Memory B cell (primary cell): ENCODE results near the gene FOXB2.
"Not testable (repeated sequence)": the region's sequence is repeated elsewhere in the genome, so short reads cannot be mapped to it uniquely, and the experiment has no call there.

ENCODE experiments used
- ATAC-seq: fragments of 150-1000 bp; cut with Tn5 transposase; 2 replicates; pipeline ENCODE4 v1.10.0; 2021; ENCODE audit warnings: low read depth, mild to moderate bottlenecking, moderate library complexity
- DNase-seq, 2 donors: peaks; one replicate each; pipeline ENCODE4 v3.0.0; 2022; ENCODE audit warnings: low spot score in 2 of 2
- H3K27ac Mint-ChIP-seq: one replicate; pipeline ENCODE4 v1.8.0; 2022; ENCODE audit warnings: mild to moderate bottlenecking, moderate library complexity, mixed read lengths
- H3K27me3 Mint-ChIP-seq: one replicate; pipeline ENCODE4 v1.8.0; 2022; ENCODE audit warnings: mixed read lengths
- H3K36me3 Mint-ChIP-seq: one replicate; pipeline ENCODE4 v1.8.0; 2022; ENCODE audit warnings: mild to moderate bottlenecking, mixed read lengths
- H3K4me1 Mint-ChIP-seq: one replicate; pipeline ENCODE4 v1.8.0; 2022; ENCODE audit warnings: mixed read lengths
- H3K4me3 Mint-ChIP-seq: one replicate; pipeline ENCODE4 v1.8.0; 2022; ENCODE audit warnings: mild to moderate bottlenecking, moderate library complexity, mixed read lengths
- H3K9me3 Mint-ChIP-seq: one replicate; pipeline ENCODE4 v1.8.0; 2022; ENCODE audit warnings: mixed read lengths

The FOXB2 gene

DNA sequence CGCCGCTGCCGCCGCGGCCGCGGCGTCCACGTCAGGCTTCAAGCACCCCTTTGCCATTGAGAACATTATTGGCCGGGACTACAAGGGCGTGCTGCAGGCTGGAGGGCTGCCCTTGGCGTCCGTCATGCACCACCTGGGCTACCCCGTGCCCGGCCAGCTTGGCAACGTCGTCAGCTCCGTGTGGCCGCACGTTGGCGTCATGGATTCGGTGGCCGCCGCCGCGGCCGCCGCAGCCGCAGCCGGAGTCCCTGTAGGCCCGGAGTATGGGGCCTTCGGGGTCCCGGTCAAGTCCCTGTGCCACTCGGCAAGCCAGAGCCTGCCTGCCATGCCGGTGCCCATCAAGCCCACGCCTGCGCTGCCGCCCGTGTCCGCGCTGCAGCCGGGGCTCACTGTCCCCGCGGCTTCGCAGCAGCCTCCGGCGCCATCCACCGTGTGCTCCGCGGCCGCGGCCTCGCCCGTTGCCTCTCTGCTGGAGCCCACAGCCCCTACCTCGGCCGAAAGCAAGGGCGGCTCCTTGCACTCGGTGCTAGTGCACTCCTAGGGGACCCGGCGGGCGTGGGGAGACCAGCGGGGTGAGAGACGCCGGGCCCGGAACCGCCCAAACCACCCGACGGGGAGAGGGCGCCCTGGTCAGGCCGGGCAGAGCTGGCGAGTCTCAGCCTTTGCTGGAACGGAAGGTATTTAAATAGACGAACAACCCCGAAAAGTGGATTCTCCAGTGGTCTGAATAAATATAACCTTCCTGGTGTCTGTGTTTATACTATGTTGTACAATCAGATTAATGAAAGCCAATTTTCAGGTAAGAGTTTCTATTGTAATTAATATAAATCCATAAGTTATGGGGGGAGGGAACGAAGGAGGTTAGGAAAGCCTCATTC is 1.2 kb downstream of the FOXB2 start:
- DNase-seq = no peak
- H3K27ac Mint-ChIP-seq = no peak overlapping the region
- no peak for ATAC-seq
- no peaks in the 10 kb centered on the region for H3K9me3 Mint-ChIP-seq
- H3K4me1 Mint-ChIP-seq = peaks cover 4% of the 10 kb centered on the region
- H3K4me3 Mint-ChIP-seq = no peak overlapping the region
- H3K36me3 Mint-ChIP-seq = no peaks in the 10 kb centered on the region
- H3K27me3 Mint-ChIP-seq = peaks cover 35% of the 10 kb centered on the region

DNA sequence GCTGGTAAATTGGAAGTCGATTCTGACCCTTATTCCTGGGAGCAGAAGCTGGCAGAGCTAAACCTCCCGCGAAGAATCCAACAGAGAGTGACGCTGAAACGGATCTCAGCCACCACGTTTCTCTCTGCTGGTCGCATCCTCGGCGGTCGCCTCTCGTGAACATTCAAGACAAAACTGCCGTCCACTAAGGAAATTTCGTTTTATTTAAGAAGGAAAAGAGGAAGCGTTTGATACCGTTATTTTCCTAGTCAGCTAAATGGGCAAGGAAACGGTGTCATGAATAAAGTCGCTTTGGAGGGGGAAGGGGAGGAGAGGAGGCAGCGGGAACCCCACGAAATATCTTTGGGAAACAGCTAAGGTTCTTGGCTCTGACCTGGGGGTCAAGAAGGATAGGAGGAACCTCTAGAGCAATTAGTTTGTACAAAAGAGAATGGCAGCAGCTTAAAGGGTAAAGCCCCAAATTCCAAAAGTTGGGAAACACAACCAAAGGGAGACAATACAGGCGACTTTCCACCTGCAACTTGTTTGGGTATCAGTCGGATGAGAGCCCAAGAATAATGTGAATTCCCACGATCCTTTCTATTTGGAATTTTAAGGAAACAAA is 1.9 kb downstream of the FOXB2 start:
- DNase-seq = no peak
- Mint-ChIP-seq H3K4me3 (no peak overlapping the region), H3K27ac (no peak overlapping the region)

GRCh38 chr9:77021922-77022782 is 2.7 kb downstream of the FOXB2 start:
- H3K4me3 Mint-ChIP-seq = peak overlapping the region; percentile 44
- H3K27me3 Mint-ChIP-seq = peaks cover 35% of the 10 kb centered on the region
- peaks cover 4% of the 10 kb centered on the region for H3K4me1 Mint-ChIP-seq
- no peaks in the 10 kb centered on the region for H3K36me3 Mint-ChIP-seq
- ATAC-seq (no peak), DNase-seq (no peak)
- no peak overlapping the region for H3K27ac Mint-ChIP-seq
- H3K9me3 Mint-ChIP-seq = no peaks in the 10 kb centered on the region

More for the DNA sequence above, 1.9 kb downstream of the FOXB2 start:
- peaks cover 4% of the 10 kb centered on the region for H3K4me1 Mint-ChIP-seq
- no peak for ATAC-seq
- peaks cover 35% of the 10 kb centered on the region for H3K27me3 Mint-ChIP-seq
- H3K36me3 Mint-ChIP-seq = no peaks in the 10 kb centered on the region
- no peaks in the 10 kb centered on the region for H3K9me3 Mint-ChIP-seq

DNA sequence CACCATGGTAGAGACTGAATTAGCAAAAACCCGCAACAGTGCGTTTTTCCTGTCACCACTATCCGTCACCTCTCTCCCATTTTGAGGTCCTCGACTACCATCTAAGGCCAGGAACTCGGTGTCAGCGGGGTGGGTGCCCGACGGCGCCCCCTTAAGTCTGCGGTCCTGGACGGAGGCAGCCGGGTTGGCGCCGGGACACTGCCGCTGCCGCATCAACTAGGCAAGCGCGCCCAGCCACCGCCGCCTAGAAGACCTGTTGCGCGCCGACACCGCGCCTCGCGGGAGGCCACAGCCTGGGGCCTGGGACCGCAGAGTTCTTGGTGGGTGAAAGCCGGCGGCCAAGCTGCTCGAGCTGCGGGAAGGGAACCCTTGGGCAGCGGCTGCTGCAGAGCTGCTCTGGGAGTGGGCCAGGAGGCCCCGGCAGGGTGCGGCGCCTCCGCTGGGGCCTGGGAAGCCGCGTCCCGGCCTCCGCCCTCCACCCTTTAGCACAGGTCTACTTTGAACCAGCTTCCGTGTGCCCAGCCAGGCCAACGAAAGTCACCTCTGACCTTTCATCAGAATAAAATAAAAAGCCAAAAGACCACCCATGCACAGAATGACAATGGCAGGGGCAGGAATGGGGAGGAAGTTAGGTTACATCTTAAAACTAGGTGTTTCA is 3.5 kb downstream of the FOXB2 start:
- H3K27me3 Mint-ChIP-seq = peaks cover 30% of the 10 kb centered on the region
- H3K4me1 Mint-ChIP-seq = peaks cover 3% of the 10 kb centered on the region
- H3K9me3 Mint-ChIP-seq = no peaks in the 10 kb centered on the region
- no peak overlapping the region for H3K4me3 Mint-ChIP-seq
- no peak overlapping the region for H3K27ac Mint-ChIP-seq
- no peaks in the 10 kb centered on the region for H3K36me3 Mint-ChIP-seq
- DNase-seq = no peak
- ATAC-seq = no peak

DNA sequence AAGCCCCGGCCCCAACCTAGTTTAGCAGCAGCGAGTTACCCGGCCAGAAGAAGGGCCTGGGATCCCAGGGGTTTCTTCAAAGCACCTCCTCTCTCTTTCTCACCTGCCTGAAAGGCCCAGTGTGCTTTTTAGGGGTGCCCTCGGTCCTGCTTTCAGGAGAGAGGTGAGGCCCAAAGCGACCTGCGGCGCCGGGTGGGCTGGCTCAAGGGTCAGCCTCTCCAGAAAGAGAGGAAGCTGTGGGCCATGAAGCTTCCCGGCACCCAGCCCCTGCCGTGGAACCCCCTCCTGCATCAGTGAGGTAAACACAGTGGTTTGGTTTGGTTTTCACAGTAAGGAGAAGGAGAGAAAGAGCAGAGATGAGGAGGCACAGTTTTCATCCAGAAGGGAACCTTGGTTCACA is 4.3 kb downstream of the FOXB2 start:
- ATAC-seq = no peak
- DNase-seq = no peak
- Mint-ChIP-seq H3K9me3 (no peaks in the 10 kb centered on the region), H3K27ac (no peak overlapping the region), H3K36me3 (no peaks in the 10 kb centered on the region), H3K4me3 (no peak overlapping the region), H3K4me1 (no peaks in the 10 kb centered on the region), H3K27me3 (peaks cover 27% of the 10 kb centered on the region)

DNA sequence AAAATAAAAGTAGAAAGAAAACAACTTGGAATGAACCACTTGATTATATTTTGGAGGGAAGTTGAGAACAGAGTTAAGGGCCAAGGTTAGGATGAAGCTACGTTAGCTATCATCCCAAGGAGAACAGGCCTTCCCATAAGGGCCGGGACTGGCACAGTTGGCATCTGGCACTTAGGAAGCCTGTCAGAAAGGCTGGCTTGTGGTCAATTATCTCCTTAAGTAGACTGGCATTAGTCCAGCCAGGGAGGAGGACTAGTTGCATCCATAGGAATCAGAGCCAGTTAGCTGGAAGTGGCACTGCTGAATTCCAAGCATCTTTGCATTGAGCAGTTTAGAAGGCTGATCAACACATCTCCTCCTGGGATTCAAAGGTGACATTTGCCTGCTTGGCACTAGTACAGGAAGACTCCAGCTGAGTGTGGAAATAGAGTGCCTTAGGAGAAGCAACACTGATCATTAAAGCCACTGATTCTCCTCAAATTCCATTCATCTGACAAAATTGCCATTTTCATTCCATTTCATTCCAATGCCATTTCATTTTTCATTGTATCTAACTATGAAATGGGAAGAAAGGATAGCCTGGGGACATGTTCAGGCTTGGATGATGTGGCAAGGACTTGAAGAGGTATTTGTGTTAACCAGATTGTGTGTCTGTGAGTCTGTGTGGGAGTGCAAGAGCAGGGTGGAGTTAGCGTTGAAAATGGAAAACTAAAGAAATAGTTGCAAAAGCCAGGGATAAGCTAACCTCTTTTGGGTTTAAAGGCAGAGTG is 5.5 kb downstream of the FOXB2 start:
- H3K27me3 Mint-ChIP-seq = peaks cover 21% of the 10 kb centered on the region
- no peak overlapping the region for H3K27ac Mint-ChIP-seq
- DNase-seq (no peak), ATAC-seq (no peak)
- no peaks in the 10 kb centered on the region for H3K9me3 Mint-ChIP-seq
- no peaks in the 10 kb centered on the region for H3K4me1 Mint-ChIP-seq
- no peak overlapping the region for H3K4me3 Mint-ChIP-seq
- H3K36me3 Mint-ChIP-seq = no peaks in the 10 kb centered on the region

DNA sequence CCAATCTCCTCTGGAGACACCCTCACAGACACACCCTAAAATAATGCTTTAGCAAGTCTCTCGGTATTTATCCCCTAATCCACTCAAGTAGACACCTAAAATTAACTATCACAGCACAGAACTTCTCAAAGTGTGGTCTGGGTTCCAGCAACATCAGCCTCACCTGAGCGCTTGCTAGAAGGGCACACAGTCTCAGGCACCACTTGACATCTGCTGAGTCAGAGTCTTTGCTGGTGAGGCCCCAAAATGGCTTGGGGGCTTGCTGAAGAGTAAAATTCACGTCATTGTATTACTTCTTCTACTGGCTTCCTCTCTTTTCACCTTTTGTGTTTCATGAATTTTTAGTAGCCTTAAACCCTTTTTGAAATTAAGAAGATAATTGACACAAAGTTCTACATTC is 9.0 kb downstream of the FOXB2 start:
- H3K27ac Mint-ChIP-seq = no peak overlapping the region

DNA sequence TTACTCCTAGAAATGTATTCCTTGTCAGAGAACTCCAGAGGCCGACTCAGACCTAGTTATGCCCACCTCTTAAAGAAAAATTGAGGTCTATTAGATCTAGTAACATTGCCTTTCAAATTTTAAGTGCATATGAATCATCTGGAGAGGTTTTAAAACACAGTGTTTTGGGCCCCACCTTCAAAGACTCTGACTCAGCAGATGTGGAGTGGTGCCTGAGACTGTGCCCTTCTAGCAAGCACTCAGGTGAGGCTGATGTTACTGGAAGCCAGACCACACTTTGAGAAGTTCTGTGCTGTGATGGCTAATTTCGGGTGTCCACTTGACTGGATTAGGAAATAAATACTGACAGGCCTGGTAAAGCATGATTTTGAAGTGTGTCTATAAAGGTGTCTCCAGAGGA is 10.6 kb downstream of the FOXB2 start:
- H3K4me3 Mint-ChIP-seq = no peak overlapping the region
- peaks cover 2% of the 10 kb centered on the region for H3K9me3 Mint-ChIP-seq
- H3K27me3 Mint-ChIP-seq = peaks cover 5% of the 10 kb centered on the region
- H3K36me3 Mint-ChIP-seq = no peaks in the 10 kb centered on the region
- no peaks in the 10 kb centered on the region for H3K4me1 Mint-ChIP-seq
- no peak overlapping the region for H3K27ac Mint-ChIP-seq
- DNase-seq (no peak), ATAC-seq (no peak)

More for the DNA sequence above, 9.0 kb downstream of the FOXB2 start:
- Mint-ChIP-seq H3K27me3 (peaks cover 11% of the 10 kb centered on the region), H3K4me1 (no peaks in the 10 kb centered on the region), H3K36me3 (no peaks in the 10 kb centered on the region), H3K9me3 (peaks cover 2% of the 10 kb centered on the region), H3K4me3 (no peak overlapping the region)
- DNase-seq (no peak), ATAC-seq (no peak)

GRCh38 chr9:77038281-77039036 is 19.0 kb downstream of the FOXB2 start:
- ATAC-seq (no peak), DNase-seq (no peak)
- H3K4me1 Mint-ChIP-seq = no peaks in the 10 kb centered on the region
- no peak overlapping the region for H3K27ac Mint-ChIP-seq
- H3K9me3 Mint-ChIP-seq = no peaks in the 10 kb centered on the region
- H3K4me3 Mint-ChIP-seq = no peak overlapping the region
- H3K27me3 Mint-ChIP-seq = peaks cover 3% of the 10 kb centered on the region
- H3K36me3 Mint-ChIP-seq = no peaks in the 10 kb centered on the region

DNA sequence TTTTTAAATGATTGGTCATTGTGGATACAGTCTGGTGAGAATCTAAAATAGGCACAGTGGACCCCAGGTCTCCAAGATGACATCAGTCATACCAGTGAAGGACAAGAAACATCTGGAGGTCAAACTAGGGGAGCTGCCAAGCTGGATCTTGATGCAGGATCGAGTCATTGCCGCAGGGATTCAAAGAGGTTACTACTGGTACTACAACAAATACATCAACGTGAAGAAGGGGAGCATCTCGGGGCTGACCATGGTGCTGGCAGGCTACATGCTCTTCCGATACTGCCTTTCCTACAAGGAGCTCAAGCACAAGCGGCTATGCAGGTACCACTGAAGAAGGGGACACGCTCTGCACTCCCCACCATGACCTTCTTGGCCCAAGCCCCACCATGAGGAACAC is 20.9 kb downstream of the FOXB2 start:
- no peaks in the 10 kb centered on the region for H3K36me3 Mint-ChIP-seq
- H3K9me3 Mint-ChIP-seq = no peaks in the 10 kb centered on the region
- DNase-seq (no peak), ATAC-seq (no peak)
- peaks cover 3% of the 10 kb centered on the region for H3K27me3 Mint-ChIP-seq
- no peak overlapping the region for H3K4me3 Mint-ChIP-seq
- H3K27ac Mint-ChIP-seq = no peak overlapping the region
- no peaks in the 10 kb centered on the region for H3K4me1 Mint-ChIP-seq

DNA sequence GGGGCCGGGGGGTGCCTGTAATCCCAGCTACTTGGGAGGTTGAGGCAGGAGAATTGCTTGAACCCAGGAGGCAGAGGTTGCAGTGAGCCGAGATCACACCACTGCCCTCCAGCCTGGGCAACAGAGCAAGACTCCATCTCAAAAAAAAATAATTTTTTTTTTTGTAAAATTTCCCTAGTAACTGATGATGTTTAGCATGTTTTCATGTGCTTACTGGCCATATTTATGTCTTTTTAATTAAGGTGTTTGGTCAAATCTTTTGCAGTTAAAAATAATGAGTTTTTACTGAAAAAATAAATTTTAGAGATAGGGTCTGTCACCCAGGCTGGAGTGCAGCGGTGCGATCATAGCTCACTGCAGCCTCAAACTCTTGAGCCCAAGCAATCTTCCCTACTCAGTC is 24.3 kb downstream of the FOXB2 start:
- H3K27me3 Mint-ChIP-seq, H3K9me3 Mint-ChIP-seq, H3K36me3 Mint-ChIP-seq, H3K4me1 Mint-ChIP-seq, H3K27ac Mint-ChIP-seq, ATAC-seq, H3K4me3 Mint-ChIP-seq, DNase-seq: not testable (repeated sequence)

DNA sequence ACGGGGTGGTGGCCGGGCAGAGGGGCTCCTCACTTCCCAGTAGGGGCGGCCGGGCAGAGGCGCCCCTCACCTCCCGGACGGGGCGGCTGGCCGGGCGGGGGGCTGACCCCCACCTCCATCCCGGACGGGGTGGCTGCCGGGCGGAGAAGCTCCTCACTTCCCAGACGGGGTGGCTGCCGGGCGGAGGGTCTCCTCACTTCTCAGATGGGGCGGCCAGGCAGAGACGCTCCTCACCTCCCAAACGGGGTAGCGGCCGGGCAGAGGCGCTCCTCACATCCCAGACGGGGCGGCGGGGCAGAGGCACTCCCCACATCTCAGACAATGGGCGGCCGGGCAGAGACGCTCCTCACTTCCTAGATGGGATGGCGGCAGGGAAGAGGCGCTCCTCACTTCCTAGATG is 41.2 kb downstream of the FOXB2 start:
- H3K9me3 Mint-ChIP-seq, H3K27ac Mint-ChIP-seq, ATAC-seq, DNase-seq, H3K36me3 Mint-ChIP-seq, H3K27me3 Mint-ChIP-seq, H3K4me1 Mint-ChIP-seq, H3K4me3 Mint-ChIP-seq: not testable (repeated sequence)
